ENCODE results near the gene ICAM5. TPM values are rescaled to one million over a fixed set of nuclear protein-coding genes. Genes with fewer than 3 reads are reported as not detected.

ICAM5 gene
- total and polyA plus RNA-seq, 9 of the 15 experiments (the other 6 are each of a cell fraction or from before 2014, with no cell fraction given), result 0.10 to 114 (median 13.7) TPM

DNA sequence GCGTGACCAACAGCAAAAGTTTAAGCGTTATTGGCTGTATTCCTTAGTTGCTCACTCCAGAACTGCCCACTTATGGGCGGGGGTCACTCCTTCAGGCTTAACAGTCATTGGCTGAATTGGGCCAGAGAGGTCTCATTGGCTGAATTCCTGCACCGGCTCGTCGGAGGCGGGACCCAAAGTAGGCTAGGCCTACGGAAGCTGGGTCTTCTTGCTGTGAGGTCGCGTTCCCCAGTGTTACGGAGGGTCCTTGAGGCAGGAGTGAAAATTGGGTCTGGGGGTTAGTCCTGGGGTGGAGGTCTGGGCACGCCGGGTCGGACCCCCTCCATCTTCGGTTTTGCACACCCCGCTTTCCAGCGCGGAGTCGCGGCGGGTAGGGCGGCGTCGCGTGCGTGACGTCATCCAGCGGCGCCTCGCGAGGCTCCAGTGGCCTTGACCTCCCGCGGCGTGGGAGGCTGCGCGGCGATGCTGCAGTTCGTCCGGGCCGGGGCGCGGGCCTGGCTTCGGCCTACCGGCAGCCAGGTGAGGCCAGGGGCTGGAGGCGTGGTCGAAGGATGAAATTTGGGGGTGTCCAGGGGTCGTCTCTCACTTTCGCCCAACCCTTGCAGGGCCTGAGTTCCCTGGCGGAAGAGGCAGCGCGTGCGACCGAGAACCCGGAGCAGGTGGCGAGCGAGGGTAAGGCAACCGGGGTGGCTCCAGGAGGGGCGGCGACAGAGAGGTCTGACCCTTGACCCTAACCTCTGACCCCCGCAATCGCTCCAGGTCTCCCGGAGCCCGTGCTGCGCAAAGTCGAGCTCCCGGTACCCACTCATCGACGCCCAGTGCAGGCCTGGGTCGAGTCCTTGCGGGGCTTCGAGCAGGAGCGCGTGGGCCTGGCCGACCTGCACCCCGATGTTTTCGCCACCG is 37.7 kb upstream of the ICAM5 start, which contains the start of gene MRPL4:
Gene MRPL4 (plus strand): TSS at position 423 of the 903 bp plus-strand sequence. CDS start 40 bp downstream, at position 463.
- Histone ChIP-seq H3K27ac (ENCODE audit: extremely low read depth, low read depth, low read length) (peak within 1 kb of the TSS; percentile 90), H3K9me3 (replicated peaks; ENCODE audit: control insufficient read depth, insufficient read depth, low read depth, low read length) (no peaks in the 10 kb centered on the region; the same call in 1 of the 2 replicates), H3K79me2 (ENCODE audit: control insufficient read depth, insufficient read depth, low read length) (peaks cover 28% of the 10 kb centered on the region), H3K27me3 (ENCODE audit: control insufficient read depth in 2 of 2, insufficient read depth in 2 of 2, low read length in 2 of 2) (no peaks in the 10 kb centered on the region), H4K20me1 (replicated peaks; ENCODE audit: control insufficient read depth, insufficient read depth, low read length) (no peaks in the 10 kb centered on the region), H3K4me3 (peak within 1 kb of the TSS; percentile 76), H3K4me2 (ENCODE audit: insufficient read depth, low read length) (peak within 1 kb of the TSS; percentile 97), H3K9ac (ENCODE audit: insufficient read depth in 1 of 2, low read depth in 2 of 2, low read length in 2 of 2) (peak within 1 kb of the TSS; percentile 90 to 98), H3K9me1 (ENCODE audit: control insufficient read depth, insufficient read depth, low read length) (no peaks in the 10 kb centered on the region), H3K4me1 (replicated peaks in 1 of 2; ENCODE audit: control insufficient read depth in 2 of 2, insufficient read depth in 2 of 2, low read length in 2 of 2) (peaks cover 4 to 39% of the 10 kb centered on the region in 2 experiments; a peak in 4 of 5 replicates), H2AFZ (ENCODE audit: low read depth, low read length) (peak within 1 kb of the TSS; percentile 100), H3K36me3 (ENCODE audit: control insufficient read depth, insufficient read depth, low read length) (peaks cover 32% of the 10 kb centered on the region)
- ChIA-PET CTCF (ENCODE audit: low intra/inter-chr PET ratio) (interaction anchor here (2.2 kb wide), 1 partner anchor 24 kb away, joined by 8 read pairs; no protein-coding TSS in a partner anchor), POLR2A (interaction anchor here (0.6 to 1.4 kb wide), 5 partner anchors 8 to 216 kb away, joined by 3 to 7 read pairs (median 4); no protein-coding TSS in a partner anchor)
- 1% methylated on average over 72 of the region's 77 CpGs for WGBS (ENCODE audit: insufficient coverage, low coverage, missing lambda C conversion rate)
- in situ Hi-C loops (cut with MboI) (no loop called here), intact Hi-C loops (cut with micrococcal nuclease) (loop anchor here (5.0 kb wide), 1 partner anchor 320 kb away; no protein-coding TSS in a partner anchor)
- ATAC-seq (peak; percentile 98), FAIRE-seq (peak; percentile 100), DNase-seq (ENCODE audit: extremely low read depth in 1 of 4, low spot score in 3 of 4) (peak; percentile 96 to 99 (median 97))
- BruUV-seq (replicated peaks), result TSS peak; percentile 66
- no peak for TF ChIP-seq TSC22D4 (tag; IDR thresholded peaks at IDR 0.05)
- peak; percentile 91 for TF ChIP-seq ZNF395 (CRISPR knock-in tag; IDR thresholded peaks at IDR 0.05)
- no peak for TF ChIP-seq ETS2 (tag; IDR thresholded peaks at IDR 0.05; ENCODE audit: borderline replicate concordance, poor library complexity, severe bottlenecking)
- TF ChIP-seq POLR2AphosphoS5 (IDR thresholded peaks at IDR 0.05; ENCODE audit: control insufficient read depth, insufficient read depth, low read depth, low read length), result peak; percentile 70
- no peak for TF ChIP-seq GATA2 (CRISPR knock-in tag; IDR thresholded peaks at IDR 0.05)
- TF ChIP-seq BACH1 (tag; IDR thresholded peaks at IDR 0.05), result no peak
- no peak for TF ChIP-seq E2F4 (CRISPR knock-in tag; IDR thresholded peaks at IDR 0.05; ENCODE audit: low read depth)
- TF ChIP-seq MTA2 (IDR thresholded peaks at IDR 0.05; ENCODE audit: low read depth), result 0 out of 2 replicates have a peak, but pooled peaks have one; percentile 44
- no peak for TF ChIP-seq CHD1 (IDR thresholded peaks at IDR 0.05; ENCODE audit: low read length)
- peak; percentile 79; the same call in 1 of the 2 replicates for TF ChIP-seq FOXK1 (CRISPR knock-in tag; IDR thresholded peaks at IDR 0.05; ENCODE audit: borderline replicate concordance)
- no peak for TF ChIP-seq NFE2L1 (tag; IDR thresholded peaks at IDR 0.05; ENCODE audit: borderline replicate concordance, low read depth)
- TF ChIP-seq DLX4 (CRISPR knock-in tag; IDR thresholded peaks at IDR 0.05), result no peak
- no peak for TF ChIP-seq RFX7 (CRISPR knock-in tag; IDR thresholded peaks at IDR 0.05)
- TF ChIP-seq POLR2G (IDR thresholded peaks at IDR 0.05; ENCODE audit: low read depth, low read length), result peak; percentile 98
- TF ChIP-seq HDAC2 (IDR thresholded peaks at IDR 0.05), result peak; percentile 69; the same call in 1 of the 2 replicates
- TF ChIP-seq HNRNPK (IDR thresholded peaks at IDR 0.05; ENCODE audit: low read depth, low read length, poor library complexity, severe bottlenecking), result no peak
- no peak for TF ChIP-seq BRD4 (IDR thresholded peaks at IDR 0.05)
- TF ChIP-seq MECOM (CRISPR knock-in tag; IDR thresholded peaks at IDR 0.05), result no peak

Data from K562 (cell line).